Endodermal cell (in vitro differentiated cells): ENCODE measurements around the gene USH1C. TPM values are rescaled to one million over a fixed set of nuclear protein-coding genes. Genes with fewer than 3 reads are reported as not detected.

Source experiments
- DNase-seq: peaks from one replicate; pipeline ENCODE4 v3.0.0-alpha.2; 2017
- H3K27ac ChIP-seq: 2 replicates; pipeline ENCODE4 v1.5.1; 2013; ENCODE audit warnings: mild to moderate bottlenecking, low read depth, low read length, moderate library complexity
- H3K27me3 ChIP-seq: 2 replicates; pipeline ENCODE4 v1.6.1; 2013; ENCODE audit warnings: mild to moderate bottlenecking, low read length, moderate library complexity; ENCODE audit not compliant: insufficient read depth, control insufficient read depth, poor library complexity, severe bottlenecking
- H3K36me3 ChIP-seq: 2 replicates; pipeline ENCODE4 v1.7.0; 2013; ENCODE audit warnings: mild to moderate bottlenecking, low read length, moderate library complexity; ENCODE audit not compliant: control insufficient read depth, insufficient read depth
- H3K4me1 ChIP-seq: one replicate; pipeline ENCODE4 v1.7.0; 2013; ENCODE audit warnings: low read length; ENCODE audit not compliant: control insufficient read depth, insufficient read depth
- H3K4me3 ChIP-seq: 2 replicates; pipeline ENCODE4 v1.5.1; 2013; ENCODE audit warnings: mild to moderate bottlenecking, low read length, moderate library complexity
- H3K9ac ChIP-seq: 2 replicates; pipeline ENCODE4 v1.6.1; 2013; ENCODE audit warnings: mild to moderate bottlenecking, low read length, moderate library complexity; ENCODE audit not compliant: poor library complexity, severe bottlenecking; ENCODE audit errors: extremely low read depth
- H3K9me3 ChIP-seq: 2 replicates; pipeline ENCODE4 v1.6.1; 2013; ENCODE audit warnings: mild to moderate bottlenecking, low read length, moderate library complexity; ENCODE audit not compliant: control insufficient read depth
- H3K27ac Mint-ChIP-seq: 2 replicates; pipeline ENCODE4 v1.8.0; 2020; ENCODE audit warnings: mixed read lengths
- H3K27me3 Mint-ChIP-seq: 2 replicates; pipeline ENCODE4 v1.8.0; 2021; ENCODE audit warnings: mild to moderate bottlenecking, mixed read lengths; ENCODE audit not compliant: insufficient read depth
- H3K36me3 Mint-ChIP-seq: 2 replicates; pipeline ENCODE4 v1.8.0; 2020; ENCODE audit warnings: low read depth, mixed read lengths
- H3K4me1 Mint-ChIP-seq: 2 replicates; pipeline ENCODE4 v1.8.0; 2020; ENCODE audit warnings: mixed read lengths
- H3K4me3 Mint-ChIP-seq: 2 replicates; pipeline ENCODE4 v1.8.0; 2020; ENCODE audit warnings: mild to moderate bottlenecking, moderate library complexity, mixed read lengths
- H3K9me3 Mint-ChIP-seq: 2 replicates; pipeline ENCODE4 v1.8.0; 2020; ENCODE audit warnings: mild to moderate bottlenecking, mixed read lengths
- WGBS, 2 experiments: methylation state at CpG; one replicate each; pipeline versions ENCODE4 v1.1.5 to v1.1.7; 2013; ENCODE audit warnings: missing lambda C conversion rate in 2 of 2, mixed read lengths in 1 of 2; ENCODE audit not compliant: insufficient coverage in 1 of 2, insufficient read length in 1 of 2; 5-methylcytosine and 5-hydroxymethylcytosine counted together
- total RNA-seq, 2 donors: library from RNA; stranded (reverse); fragmentation: NEBNext Ultra II Directional in 1 of 2; extraction: Animal tissue kit (Norgen Biotek cat#: 25700) in 1 of 2; gene quantifications; 2 replicates in 1 of 2; 3 replicates in 1 of 2; pipeline ENCODE4 v1.2.1, GENCODE V29; 2021
- TF ChIP-seq, protein P1 (sequence below): fragments of 200-600 bp; sonication (generic); conservative IDR thresholded peaks from 2 replicates; pipeline ENCODE4 v1.5.0; 2021; ENCODE audit warnings: antibody characterized with exemption, mild to moderate bottlenecking

The USH1C gene
- total RNA-seq, 2 donors from 2014 or later, result 1.5 to 2.8 TPM

- H3K27me3 ChIP-seq, result peaks cover 37% of the 10 kb centered on the region
- no peak overlapping the region for H3K27ac ChIP-seq
- TF ChIP-seq, protein P1, sequence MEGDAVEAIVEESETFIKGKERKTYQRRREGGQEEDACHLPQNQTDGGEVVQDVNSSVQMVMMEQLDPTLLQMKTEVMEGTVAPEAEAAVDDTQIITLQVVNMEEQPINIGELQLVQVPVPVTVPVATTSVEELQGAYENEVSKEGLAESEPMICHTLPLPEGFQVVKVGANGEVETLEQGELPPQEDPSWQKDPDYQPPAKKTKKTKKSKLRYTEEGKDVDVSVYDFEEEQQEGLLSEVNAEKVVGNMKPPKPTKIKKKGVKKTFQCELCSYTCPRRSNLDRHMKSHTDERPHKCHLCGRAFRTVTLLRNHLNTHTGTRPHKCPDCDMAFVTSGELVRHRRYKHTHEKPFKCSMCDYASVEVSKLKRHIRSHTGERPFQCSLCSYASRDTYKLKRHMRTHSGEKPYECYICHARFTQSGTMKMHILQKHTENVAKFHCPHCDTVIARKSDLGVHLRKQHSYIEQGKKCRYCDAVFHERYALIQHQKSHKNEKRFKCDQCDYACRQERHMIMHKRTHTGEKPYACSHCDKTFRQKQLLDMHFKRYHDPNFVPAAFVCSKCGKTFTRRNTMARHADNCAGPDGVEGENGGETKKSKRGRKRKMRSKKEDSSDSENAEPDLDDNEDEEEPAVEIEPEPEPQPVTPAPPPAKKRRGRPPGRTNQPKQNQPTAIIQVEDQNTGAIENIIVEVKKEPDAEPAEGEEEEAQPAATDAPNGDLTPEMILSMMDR, result no peak
- DNase-seq, result peak; percentile 31
- Mint-ChIP-seq H3K9me3 (no peaks in the 10 kb centered on the region), H3K27me3 (peaks cover 13% of the 10 kb centered on the region), H3K4me3 (no peak overlapping the region), H3K27ac (no peak overlapping the region), H3K4me1 (peaks cover 1% of the 10 kb centered on the region), H3K36me3 (no peaks in the 10 kb centered on the region)
- H3K4me3 ChIP-seq, result no peak overlapping the region
- WGBS, 2 experiments, result 87 to 93% methylated on average over 4 to 6 of the region's 6 CpGs
- no peaks in the 10 kb centered on the region for H3K9me3 ChIP-seq
- H3K4me1 ChIP-seq, result no peaks in the 10 kb centered on the region
- no peak overlapping the region for H3K9ac ChIP-seq
- no peaks in the 10 kb centered on the region for H3K36me3 ChIP-seq
Observed at GRCh38 chr11:17585911-17586695, 41.9 kb upstream of the USH1C start.

GRCh38 chr11:17581732-17582053 is 37.5 kb upstream of the USH1C start:
- no peaks in the 10 kb centered on the region for H3K9me3 ChIP-seq
- 97 to 100% methylated on average over 1 to 2 of the region's 4 CpGs for WGBS, 2 experiments
- no peak overlapping the region for H3K27ac ChIP-seq
- peaks cover 30% of the 10 kb centered on the region for H3K27me3 Mint-ChIP-seq
- no peaks in the 10 kb centered on the region for H3K9me3 Mint-ChIP-seq
- DNase-seq, result no peak
- H3K4me3 ChIP-seq, result no peak overlapping the region
- no peak overlapping the region for H3K27ac Mint-ChIP-seq
- peaks cover 3% of the 10 kb centered on the region for H3K4me1 ChIP-seq
- TF ChIP-seq, protein P1, result no peak
- no peak overlapping the region for H3K4me3 Mint-ChIP-seq
- peaks cover 13% of the 10 kb centered on the region for H3K4me1 Mint-ChIP-seq
- no peaks in the 10 kb centered on the region for H3K27me3 ChIP-seq
- H3K36me3 ChIP-seq, result no peaks in the 10 kb centered on the region
- no peak overlapping the region for H3K9ac ChIP-seq
- no peaks in the 10 kb centered on the region for H3K36me3 Mint-ChIP-seq

DNA sequence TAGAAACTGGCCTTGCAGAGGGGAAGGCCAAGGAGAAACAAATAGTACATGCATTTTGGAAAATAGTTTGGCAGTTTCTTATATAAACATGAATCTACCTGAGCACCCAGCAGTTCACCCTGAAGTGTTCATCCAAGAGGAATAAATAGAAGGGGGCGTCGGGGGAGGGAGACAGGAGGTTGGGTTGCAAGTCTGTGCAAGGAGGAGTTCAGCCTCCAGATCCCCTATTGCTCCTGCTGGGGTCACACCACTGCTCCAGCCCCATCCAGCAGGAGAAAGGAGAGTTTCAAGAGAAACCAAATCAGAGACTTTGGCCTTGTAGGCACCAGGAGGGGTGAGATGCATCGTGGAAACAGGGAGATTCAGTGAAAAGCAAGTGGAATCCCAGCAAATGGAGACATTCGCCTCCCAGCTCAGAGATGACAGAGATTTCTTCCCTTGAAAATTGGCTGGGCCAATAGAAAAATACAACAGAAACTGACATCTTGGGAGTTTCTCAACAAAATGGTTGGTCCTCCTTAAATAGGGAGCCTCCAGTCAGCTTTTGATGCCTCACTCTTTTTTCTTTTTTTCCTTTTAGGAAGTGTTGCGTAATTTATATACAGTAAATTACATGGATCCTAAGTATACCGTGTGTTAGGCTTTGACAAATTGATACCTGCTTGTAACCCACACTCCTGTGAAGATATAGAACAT is 37.0 kb upstream of the USH1C start:
- 68 to 79% methylated on average over 3 to 6 of the region's 6 CpGs for WGBS, 2 experiments
- Mint-ChIP-seq H3K36me3 (no peaks in the 10 kb centered on the region), H3K9me3 (no peaks in the 10 kb centered on the region), H3K27me3 (peaks cover 35% of the 10 kb centered on the region), H3K4me3 (no peak overlapping the region), H3K4me1 (peaks cover 13% of the 10 kb centered on the region), H3K27ac (no peak overlapping the region)
- TF ChIP-seq, protein P1, result no peak
- no peaks in the 10 kb centered on the region for H3K36me3 ChIP-seq
- no peak overlapping the region for H3K4me3 ChIP-seq
- peak; percentile 35 for DNase-seq
- no peak overlapping the region for H3K27ac ChIP-seq
- H3K9ac ChIP-seq, result no peak overlapping the region
- H3K4me1 ChIP-seq, result peaks cover 3% of the 10 kb centered on the region
- H3K27me3 ChIP-seq, result peaks cover 2% of the 10 kb centered on the region
- no peaks in the 10 kb centered on the region for H3K9me3 ChIP-seq
